ENCODE data around the gene PDE4D.

DNA sequence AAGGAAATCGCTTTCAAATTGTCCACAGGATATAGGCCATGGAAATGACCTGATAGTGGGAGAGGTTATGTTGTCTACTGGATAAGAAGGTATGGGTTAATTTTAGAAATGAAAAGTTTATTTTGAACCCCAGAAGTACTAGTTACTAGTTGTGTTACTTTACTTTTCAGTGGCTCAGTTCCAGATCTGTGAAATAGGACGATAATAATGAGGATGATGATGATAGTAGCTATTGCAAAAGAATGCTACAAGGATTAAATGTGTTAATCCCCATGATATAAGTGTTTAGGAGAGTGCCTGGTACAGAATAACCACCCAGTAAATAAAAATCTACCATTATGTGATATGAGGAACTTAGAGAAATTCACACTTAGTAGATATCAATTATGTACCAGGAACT lies 120.8 kb downstream of the PDE4D start:
- TF ChIP-seq, protein P1, sequence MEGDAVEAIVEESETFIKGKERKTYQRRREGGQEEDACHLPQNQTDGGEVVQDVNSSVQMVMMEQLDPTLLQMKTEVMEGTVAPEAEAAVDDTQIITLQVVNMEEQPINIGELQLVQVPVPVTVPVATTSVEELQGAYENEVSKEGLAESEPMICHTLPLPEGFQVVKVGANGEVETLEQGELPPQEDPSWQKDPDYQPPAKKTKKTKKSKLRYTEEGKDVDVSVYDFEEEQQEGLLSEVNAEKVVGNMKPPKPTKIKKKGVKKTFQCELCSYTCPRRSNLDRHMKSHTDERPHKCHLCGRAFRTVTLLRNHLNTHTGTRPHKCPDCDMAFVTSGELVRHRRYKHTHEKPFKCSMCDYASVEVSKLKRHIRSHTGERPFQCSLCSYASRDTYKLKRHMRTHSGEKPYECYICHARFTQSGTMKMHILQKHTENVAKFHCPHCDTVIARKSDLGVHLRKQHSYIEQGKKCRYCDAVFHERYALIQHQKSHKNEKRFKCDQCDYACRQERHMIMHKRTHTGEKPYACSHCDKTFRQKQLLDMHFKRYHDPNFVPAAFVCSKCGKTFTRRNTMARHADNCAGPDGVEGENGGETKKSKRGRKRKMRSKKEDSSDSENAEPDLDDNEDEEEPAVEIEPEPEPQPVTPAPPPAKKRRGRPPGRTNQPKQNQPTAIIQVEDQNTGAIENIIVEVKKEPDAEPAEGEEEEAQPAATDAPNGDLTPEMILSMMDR (conservative IDR thresholded peaks at IDR 0.05 in 1 of 2, IDR thresholded peaks at IDR 0.05 in 1 of 2; ENCODE audit: extremely low read depth in 1 of 2, insufficient read depth in 1 of 2, low read depth in 1 of 2, low read length in 2 of 2) = no peak
- TF ChIP-seq EZH2 (IDR thresholded peaks at IDR 0.05; ENCODE audit: borderline replicate concordance, low read length) = no peak
